ENCODE data around the gene SVEP1.
"Not testable (repeated sequence)": the region's sequence is repeated elsewhere in the genome, so short reads cannot be mapped to it uniquely, and the experiment has no call there.

The SVEP1 gene

GRCh38 chr9:110443146-110443865 lies 136.2 kb downstream of the SVEP1 start:
- no peak for DNase-seq

- no peak for DNase-seq
Measured at GRCh38 chr9:110440796-110441195, 138.7 kb downstream of the SVEP1 start.

GRCh38 chr9:110440172-110440571 lies 139.4 kb downstream of the SVEP1 start:
- no peak for DNase-seq

GRCh38 chr9:110432253-110432652 lies 147.3 kb downstream of the SVEP1 start:
- DNase-seq = no peak

- DNase-seq = no peak
Measured at GRCh38 chr9:110429453-110429852, 150.1 kb downstream of the SVEP1 start.

GRCh38 chr9:110427497-110428104 lies 151.9 kb downstream of the SVEP1 start:
- peak; percentile 50 for DNase-seq

GRCh38 chr9:110426052-110426709 lies 153.4 kb downstream of the SVEP1 start:
- DNase-seq = no peak

GRCh38 chr9:110414471-110414870 lies 165.1 kb downstream of the SVEP1 start:
- DNase-seq = no peak

- DNase-seq = no peak
Measured at GRCh38 chr9:110410961-110411360, 168.6 kb downstream of the SVEP1 start.

- DNase-seq = no peak
Measured at GRCh38 chr9:110408598-110408997, 170.9 kb downstream of the SVEP1 start.

- DNase-seq = no peak
Measured at GRCh38 chr9:110405858-110406443, 173.6 kb downstream of the SVEP1 start.

GRCh38 chr9:110404473-110404872 lies 175.1 kb downstream of the SVEP1 start:
- no peak for DNase-seq

- DNase-seq = no peak
Measured at GRCh38 chr9:110399983-110400382, 179.6 kb downstream of the SVEP1 start.

GRCh38 chr9:110398992-110399391 lies 180.5 kb downstream of the SVEP1 start:
- DNase-seq = not testable (repeated sequence)

GRCh38 chr9:110391826-110392485 lies 187.6 kb downstream of the SVEP1 start:
- DNase-seq = no peak

- DNase-seq = no peak
Measured at GRCh38 chr9:110389148-110389750, 190.3 kb downstream of the SVEP1 start.

GRCh38 chr9:110383491-110383890 lies 196.1 kb downstream of the SVEP1 start:
- no peak for DNase-seq

GRCh38 chr9:110382731-110383130 lies 196.8 kb downstream of the SVEP1 start:
- DNase-seq = no peak

GRCh38 chr9:110371411-110372007 lies 208.0 kb downstream of the SVEP1 start:
- DNase-seq = no peak

- no peak for DNase-seq
Measured at GRCh38 chr9:110370315-110370714, 209.2 kb downstream of the SVEP1 start.

GRCh38 chr9:110364451-110364850 lies 215.1 kb downstream of the SVEP1 start:
- DNase-seq = no peak

- DNase-seq = not testable (repeated sequence)
Measured at GRCh38 chr9:110358992-110359391, 220.5 kb downstream of the SVEP1 start.
